Natural killer cell (primary cell): ENCODE data around the gene PARD3B. TPM values are rescaled to one million over a fixed set of nuclear protein-coding genes. Genes with fewer than 3 reads are reported as not detected.

Experiments
- ATAC-seq, 3 donors: fragments of 150-1000 bp in 2 of 3; fragments of 200-7000 bp in 1 of 3; cut with Tn5 transposase; 1 replicate in 1 of 3; 2 replicates in 2 of 3; pipeline ENCODE4 v1.10.0; 2021; ENCODE audit warnings: mild to moderate bottlenecking in 2 of 3, moderate library complexity in 2 of 3
- DNase-seq, 2 donors: peaks; one replicate each; pipeline versions ENCODE4 v3.0.0 to v3.0.0-alpha.2; 2013 to 2021; ENCODE audit warnings: mixed read lengths in 1 of 2
- H3K27ac ChIP-seq: one replicate; pipeline ENCODE4 v1.5.1; 2013; ENCODE audit warnings: mild to moderate bottlenecking, low read length
- H3K27me3 ChIP-seq: one replicate; pipeline ENCODE4 v1.6.1; 2013; ENCODE audit warnings: low read length; ENCODE audit not compliant: control insufficient read depth, insufficient read depth
- H3K36me3 ChIP-seq: one replicate; pipeline ENCODE4 v1.6.1; 2013; ENCODE audit warnings: low read length; ENCODE audit not compliant: control insufficient read depth, insufficient read depth
- H3K4me1 ChIP-seq: one replicate; pipeline ENCODE4 v1.6.1; 2013; ENCODE audit warnings: low read length; ENCODE audit not compliant: control insufficient read depth, insufficient read depth
- H3K4me3 ChIP-seq: one replicate; pipeline ENCODE4 v1.5.1; 2013; ENCODE audit warnings: low read length
- H3K9me3 ChIP-seq: one replicate; pipeline ENCODE4 v1.6.1; 2013; ENCODE audit warnings: low read length; ENCODE audit not compliant: control insufficient read depth, insufficient read depth
- H3K27ac Mint-ChIP-seq, 2 donors: one replicate each; pipeline ENCODE4 v1.8.0; 2022; ENCODE audit warnings: mild to moderate bottlenecking in 2 of 2, mixed read lengths in 2 of 2, moderate library complexity in 1 of 2
- H3K27me3 Mint-ChIP-seq, 2 donors: one replicate each; pipeline ENCODE4 v1.8.0; 2022; ENCODE audit warnings: low read depth in 2 of 2, mixed read lengths in 2 of 2
- H3K36me3 Mint-ChIP-seq: one replicate; pipeline ENCODE4 v1.8.0; 2022; ENCODE audit warnings: mixed read lengths
- H3K4me1 Mint-ChIP-seq, 2 donors: one replicate each; pipeline ENCODE4 v1.8.0; 2022; ENCODE audit warnings: mixed read lengths in 2 of 2
- H3K4me3 Mint-ChIP-seq: one replicate; pipeline ENCODE4 v1.8.0; 2022; ENCODE audit warnings: mild to moderate bottlenecking, moderate library complexity, mixed read lengths
- H3K9me3 Mint-ChIP-seq, 2 donors: one replicate each; pipeline ENCODE4 v1.8.0; 2022; ENCODE audit warnings: mixed read lengths in 2 of 2
- WGBS: methylation state at CpG from one replicate; pipeline ENCODE4 v1.1.7; 2013; ENCODE audit warnings: missing lambda C conversion rate; ENCODE audit not compliant: insufficient coverage; 5-methylcytosine and 5-hydroxymethylcytosine counted together
- intact Hi-C: fragments of 100-400 bp; cut with micrococcal nuclease; formaldehyde crosslinking; loops from one replicate; pipeline ENCODE4 v1.14.2; 2022
- total RNA-seq, 4 donors: library from RNA; stranded (reverse); fragments of 120-200 nt in 1 of 4; gene quantifications; one replicate each; pipeline versions ENCODE4 v1.2.3 to v1.2.4, GENCODE V29; 2013 to 2022
- TF ChIP-seq, protein P1 (sequence below): fragments of 200-600 bp; IDR thresholded peaks from one replicate; pipeline ENCODE4 v1.8.0; 2022; ENCODE audit warnings: antibody characterized with exemption

PARD3B gene
- total RNA-seq, 3 donors from 2014 or later (not counting 1 experiment from before 2014, with no cell fraction given) = 0.13 to 0.45 TPM; not detected in 1

DNA sequence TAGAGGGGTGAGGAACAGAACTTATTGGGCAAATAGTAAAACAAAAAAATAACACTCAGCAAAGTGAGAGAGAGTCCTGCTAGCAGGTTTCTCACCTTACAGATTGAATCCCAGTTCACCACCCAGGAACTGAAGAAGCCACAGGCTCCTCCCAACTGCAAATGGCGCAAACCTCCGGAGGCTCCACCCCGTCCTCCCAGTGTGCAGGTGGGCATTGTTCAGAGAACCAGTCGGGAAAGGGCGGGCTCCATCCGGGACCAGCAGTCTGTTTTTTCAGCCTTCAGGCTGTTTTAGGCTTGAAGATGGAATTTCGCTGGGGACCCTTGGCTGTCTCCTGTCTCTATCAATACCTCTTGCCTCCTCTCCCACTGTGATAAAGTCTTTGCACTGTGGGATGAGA, 317.5 kb downstream of the PARD3B start:
- no peaks in the 10 kb centered on the region for H3K27me3 Mint-ChIP-seq
- H3K4me3 ChIP-seq = no peak overlapping the region
- TF ChIP-seq, protein P1, sequence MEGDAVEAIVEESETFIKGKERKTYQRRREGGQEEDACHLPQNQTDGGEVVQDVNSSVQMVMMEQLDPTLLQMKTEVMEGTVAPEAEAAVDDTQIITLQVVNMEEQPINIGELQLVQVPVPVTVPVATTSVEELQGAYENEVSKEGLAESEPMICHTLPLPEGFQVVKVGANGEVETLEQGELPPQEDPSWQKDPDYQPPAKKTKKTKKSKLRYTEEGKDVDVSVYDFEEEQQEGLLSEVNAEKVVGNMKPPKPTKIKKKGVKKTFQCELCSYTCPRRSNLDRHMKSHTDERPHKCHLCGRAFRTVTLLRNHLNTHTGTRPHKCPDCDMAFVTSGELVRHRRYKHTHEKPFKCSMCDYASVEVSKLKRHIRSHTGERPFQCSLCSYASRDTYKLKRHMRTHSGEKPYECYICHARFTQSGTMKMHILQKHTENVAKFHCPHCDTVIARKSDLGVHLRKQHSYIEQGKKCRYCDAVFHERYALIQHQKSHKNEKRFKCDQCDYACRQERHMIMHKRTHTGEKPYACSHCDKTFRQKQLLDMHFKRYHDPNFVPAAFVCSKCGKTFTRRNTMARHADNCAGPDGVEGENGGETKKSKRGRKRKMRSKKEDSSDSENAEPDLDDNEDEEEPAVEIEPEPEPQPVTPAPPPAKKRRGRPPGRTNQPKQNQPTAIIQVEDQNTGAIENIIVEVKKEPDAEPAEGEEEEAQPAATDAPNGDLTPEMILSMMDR = no peak
- H3K27ac ChIP-seq = no peak overlapping the region
- H3K36me3 Mint-ChIP-seq = no peaks in the 10 kb centered on the region
- no peaks in the 10 kb centered on the region for H3K9me3 Mint-ChIP-seq
- H3K27me3 ChIP-seq = no peaks in the 10 kb centered on the region
- no peak for DNase-seq
- H3K9me3 ChIP-seq = no peaks in the 10 kb centered on the region
- intact Hi-C loops = no loop called here
- WGBS = 95% methylated on average over 7 of the region's 7 CpGs
- no peak overlapping the region for H3K27ac Mint-ChIP-seq
- H3K36me3 ChIP-seq = no peaks in the 10 kb centered on the region
- ATAC-seq = no peak
- no peaks in the 10 kb centered on the region for H3K4me1 ChIP-seq
- H3K4me3 Mint-ChIP-seq = no peak overlapping the region
- no peaks in the 10 kb centered on the region for H3K4me1 Mint-ChIP-seq

DNA sequence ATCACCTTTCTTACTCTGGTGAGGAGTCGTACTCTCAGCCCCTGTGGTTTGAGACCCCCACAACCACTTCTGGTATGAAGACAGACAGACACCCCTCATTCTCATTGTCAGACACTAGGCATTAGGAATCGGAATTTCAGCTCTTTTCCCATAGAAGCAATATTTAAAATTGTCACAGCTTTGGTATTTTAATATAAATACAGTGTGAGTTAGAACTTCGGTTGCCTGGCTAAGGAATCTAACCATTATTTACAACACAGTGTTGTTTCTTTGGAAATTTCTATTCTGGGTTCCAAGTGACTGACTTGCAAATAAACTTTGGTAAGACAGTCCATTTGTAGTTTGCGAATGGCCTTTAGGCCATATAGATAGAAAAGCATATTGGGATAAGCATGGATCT, 318.1 kb downstream of the PARD3B start:
- ATAC-seq (no peak), DNase-seq (no peak)
- Mint-ChIP-seq H3K36me3 (no peaks in the 10 kb centered on the region), H3K27me3 (peaks cover 0 to 2% of the 10 kb centered on the region in 2 donors), H3K4me3 (no peak overlapping the region), H3K4me1 (no peaks in the 10 kb centered on the region), H3K9me3 (no peaks in the 10 kb centered on the region), H3K27ac (no peak overlapping the region)
- no peaks in the 10 kb centered on the region for H3K9me3 ChIP-seq
- H3K4me1 ChIP-seq = no peaks in the 10 kb centered on the region
- TF ChIP-seq, protein P1 = no peak
- H3K36me3 ChIP-seq = no peaks in the 10 kb centered on the region
- 97% methylated on average over 2 of the region's 4 CpGs for WGBS
- H3K27me3 ChIP-seq = no peaks in the 10 kb centered on the region
- H3K4me3 ChIP-seq = no peak overlapping the region
- no peak overlapping the region for H3K27ac ChIP-seq
- intact Hi-C loops = no loop called here

DNA sequence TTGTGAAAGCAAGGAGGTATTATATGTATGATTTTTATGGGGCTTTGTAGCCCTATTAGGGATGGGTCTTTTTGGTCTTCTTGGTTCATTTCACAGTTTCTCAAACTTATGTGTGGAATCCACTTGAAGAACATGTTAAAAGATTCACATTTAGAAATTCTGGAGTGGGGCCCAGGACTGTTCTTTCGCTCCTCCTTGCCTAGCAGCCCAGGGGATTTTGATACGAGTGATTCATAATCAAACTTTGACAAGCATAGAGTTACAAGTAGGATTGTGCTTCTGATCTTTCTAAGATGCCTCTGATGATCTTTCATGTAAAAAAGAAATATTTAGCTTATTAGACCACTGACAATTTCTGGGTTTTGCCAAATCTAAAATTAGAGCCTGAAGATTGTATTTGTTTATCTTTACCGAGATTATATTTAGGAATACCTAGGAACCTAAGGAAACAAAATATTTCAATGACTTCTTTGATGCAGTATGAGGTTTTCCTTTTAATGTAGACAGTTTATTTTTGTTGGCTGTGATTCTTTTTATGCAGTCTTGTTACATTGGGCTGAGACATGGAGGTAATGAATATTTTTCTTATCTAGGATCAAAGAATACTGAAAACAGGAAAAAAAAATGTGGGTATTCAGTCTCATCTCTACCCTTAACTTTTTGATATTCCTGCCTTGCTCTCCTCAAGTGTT, 324.0 kb downstream of the PARD3B start:
- Mint-ChIP-seq H3K4me1 (no peaks in the 10 kb centered on the region), H3K9me3 (no peaks in the 10 kb centered on the region), H3K27me3 (peaks cover 0 to 6% of the 10 kb centered on the region in 2 donors), H3K36me3 (no peaks in the 10 kb centered on the region), H3K4me3 (no peak overlapping the region), H3K27ac (no peak overlapping the region)
- no peaks in the 10 kb centered on the region for H3K9me3 ChIP-seq
- H3K4me1 ChIP-seq = no peaks in the 10 kb centered on the region
- ATAC-seq (no peak), DNase-seq (no peak)
- H3K27ac ChIP-seq = no peak overlapping the region
- TF ChIP-seq, protein P1 = no peak
- no peaks in the 10 kb centered on the region for H3K36me3 ChIP-seq
- no peaks in the 10 kb centered on the region for H3K27me3 ChIP-seq
- WGBS = 63% methylated on average over 2 of the region's 3 CpGs
- intact Hi-C loops = no loop called here
- H3K4me3 ChIP-seq = no peak overlapping the region

DNA sequence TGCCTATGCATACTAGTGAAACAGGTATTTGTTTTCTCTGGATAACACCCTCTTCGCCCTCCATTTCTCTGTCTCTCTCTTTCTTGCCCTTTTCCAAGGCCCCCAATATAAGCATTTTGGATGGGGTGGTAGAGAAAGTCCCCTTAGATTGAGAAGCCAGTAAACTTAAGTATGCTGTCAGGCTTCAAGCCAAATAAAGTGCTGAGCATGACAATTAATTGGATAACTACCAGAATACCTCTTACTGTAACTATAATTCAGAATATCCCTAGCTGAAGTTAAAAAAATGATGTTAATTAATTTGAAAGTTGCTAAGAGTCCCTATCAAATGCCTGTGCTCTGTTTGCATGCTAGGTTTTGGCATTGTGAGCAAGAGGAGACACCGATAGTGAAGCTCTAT, 324.8 kb downstream of the PARD3B start:
- Mint-ChIP-seq H3K27me3 (peaks cover 0 to 6% of the 10 kb centered on the region in 2 donors), H3K27ac (no peak overlapping the region), H3K4me3 (no peak overlapping the region), H3K36me3 (no peaks in the 10 kb centered on the region), H3K4me1 (no peaks in the 10 kb centered on the region), H3K9me3 (no peaks in the 10 kb centered on the region)
- Histone ChIP-seq H3K27me3 (no peaks in the 10 kb centered on the region), H3K9me3 (no peaks in the 10 kb centered on the region), H3K27ac (no peak overlapping the region), H3K4me1 (no peaks in the 10 kb centered on the region), H3K4me3 (no peak overlapping the region), H3K36me3 (no peaks in the 10 kb centered on the region)
- WGBS = 82% methylated on average over 1 of the region's 2 CpGs
- ATAC-seq (no peak), DNase-seq (no peak)
- TF ChIP-seq, protein P1 = no peak
- intact Hi-C loops = loop anchor here (5.0 kb wide), 1 partner anchor 807 kb away; no protein-coding TSS in a partner anchor
